IMR-90 (cell line): ENCODE measurements around the gene KLHL29.

Experiments
- BHLHE40 ChIP-seq: fragments of 150-350 bp; IDR thresholded peaks from 2 replicates; pipeline ENCODE4 v1.6.1; 2016; ENCODE audit warnings: mild to moderate bottlenecking, low read depth, low read length
- CEBPB ChIP-seq: IDR thresholded peaks from 2 replicates; pipeline ENCODE4 v1.6.1; 2012; ENCODE audit warnings: low read depth, low read length, improper control_type of control experiment
- ELK1 ChIP-seq: fragments of 150-350 bp; IDR thresholded peaks from 2 replicates; pipeline ENCODE4 v1.6.1; 2016; ENCODE audit warnings: low read depth, mild to moderate bottlenecking, low read length, moderate library complexity, borderline replicate concordance
- FOS ChIP-seq: fragments of 150-350 bp; IDR thresholded peaks from 2 replicates; pipeline ENCODE4 v1.6.1; 2016; ENCODE audit warnings: low read depth, low read length
- MAFK ChIP-seq: IDR thresholded peaks from 2 replicates; pipeline ENCODE4 v1.6.1; 2012; ENCODE audit warnings: low read depth, low read length, improper control_type of control experiment
- POLR2A ChIP-seq: IDR thresholded peaks from 2 replicates; pipeline ENCODE4 v1.6.1; 2012; ENCODE audit warnings: mild to moderate bottlenecking, low read depth, low read length
- RAD21 ChIP-seq: IDR thresholded peaks from 2 replicates; pipeline ENCODE4 v1.6.1; 2012; ENCODE audit warnings: low read length, improper control_type of control experiment
- RCOR1 ChIP-seq: IDR thresholded peaks from 2 replicates; pipeline ENCODE4 v1.6.1; 2012; ENCODE audit warnings: mild to moderate bottlenecking, low read length, improper control_type of control experiment; ENCODE audit not compliant: insufficient replicate concordance
- TF ChIP-seq, protein P1 (sequence below): conservative IDR thresholded peaks from 2 replicates; pipeline ENCODE4 v1.5.1; 2012; ENCODE audit warnings: mild to moderate bottlenecking, low read depth, low read length, improper control_type of control experiment

DNA sequence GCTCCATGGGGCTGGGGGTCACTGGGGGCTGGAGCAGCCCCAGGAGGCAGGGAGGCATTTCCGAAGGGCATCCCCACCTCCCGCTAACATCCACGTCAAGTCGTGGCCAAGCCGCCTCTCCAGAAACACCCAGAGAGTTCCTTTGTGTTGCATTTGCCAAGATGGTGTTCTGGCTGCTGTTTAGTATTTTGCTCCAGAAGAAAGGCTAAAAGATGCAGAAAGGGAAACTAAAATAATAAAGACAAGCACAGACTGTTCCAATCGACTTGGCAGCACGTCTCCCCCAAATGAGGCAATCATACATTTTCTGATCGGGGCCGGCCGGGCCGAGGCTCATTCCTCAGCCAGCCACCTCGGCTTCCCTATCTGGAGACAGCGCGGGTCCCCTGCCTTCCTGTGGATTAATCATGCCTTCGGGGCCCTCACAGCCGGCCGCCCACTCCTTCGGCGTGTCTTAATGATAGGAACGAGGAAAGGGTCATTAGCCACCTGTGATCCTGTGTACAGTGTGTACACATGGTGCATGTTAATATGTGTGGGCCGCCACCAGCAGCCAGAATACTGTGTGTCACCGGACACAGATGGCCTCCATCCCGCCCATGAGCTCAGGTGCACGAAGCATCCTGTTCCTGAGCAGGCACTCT lies 169.2 kb downstream of the KLHL29 start:
- TF ChIP-seq ELK1 (no peak), POLR2A (no peak), BHLHE40 (no peak), CEBPB (no peak), RCOR1 (no peak), MAFK (no peak), FOS (no peak), RAD21 (no peak)
- TF ChIP-seq, protein P1, sequence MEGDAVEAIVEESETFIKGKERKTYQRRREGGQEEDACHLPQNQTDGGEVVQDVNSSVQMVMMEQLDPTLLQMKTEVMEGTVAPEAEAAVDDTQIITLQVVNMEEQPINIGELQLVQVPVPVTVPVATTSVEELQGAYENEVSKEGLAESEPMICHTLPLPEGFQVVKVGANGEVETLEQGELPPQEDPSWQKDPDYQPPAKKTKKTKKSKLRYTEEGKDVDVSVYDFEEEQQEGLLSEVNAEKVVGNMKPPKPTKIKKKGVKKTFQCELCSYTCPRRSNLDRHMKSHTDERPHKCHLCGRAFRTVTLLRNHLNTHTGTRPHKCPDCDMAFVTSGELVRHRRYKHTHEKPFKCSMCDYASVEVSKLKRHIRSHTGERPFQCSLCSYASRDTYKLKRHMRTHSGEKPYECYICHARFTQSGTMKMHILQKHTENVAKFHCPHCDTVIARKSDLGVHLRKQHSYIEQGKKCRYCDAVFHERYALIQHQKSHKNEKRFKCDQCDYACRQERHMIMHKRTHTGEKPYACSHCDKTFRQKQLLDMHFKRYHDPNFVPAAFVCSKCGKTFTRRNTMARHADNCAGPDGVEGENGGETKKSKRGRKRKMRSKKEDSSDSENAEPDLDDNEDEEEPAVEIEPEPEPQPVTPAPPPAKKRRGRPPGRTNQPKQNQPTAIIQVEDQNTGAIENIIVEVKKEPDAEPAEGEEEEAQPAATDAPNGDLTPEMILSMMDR = no peak
